Mononuclear cell (primary cell): ENCODE data around the gene PLCH1. TPM values are rescaled to one million over a fixed set of nuclear protein-coding genes. Genes with fewer than 3 reads are reported as not detected.

Source experiments
- H3K27me3 ChIP-seq: 2 replicates; pipeline ENCODE4 v1.6.0; 2011; ENCODE audit warnings: low read length, control low read depth; ENCODE audit not compliant: insufficient read depth
- H3K4me1 ChIP-seq: 2 replicates; pipeline ENCODE4 v1.5.1; 2011; ENCODE audit warnings: mild to moderate bottlenecking, low read length, control low read depth; ENCODE audit not compliant: insufficient read depth
- H3K4me3 ChIP-seq: 2 replicates; pipeline ENCODE4 v1.5.1; 2011; ENCODE audit warnings: mild to moderate bottlenecking, low read length, moderate library complexity
- H3K9me3 ChIP-seq: 2 replicates; pipeline ENCODE4 v1.5.1; 2011; ENCODE audit warnings: low read depth, mild to moderate bottlenecking, control low read depth, low read length
- total RNA-seq: library from RNA; depleted of rRNA; stranded (reverse); fragments of >200 nt; gene quantifications from one replicate; pipeline ENCODE4 v1.2.3, GENCODE V29; 2012

The PLCH1 gene
- total RNA-seq, 1 donor = 0.94 TPM

DNA sequence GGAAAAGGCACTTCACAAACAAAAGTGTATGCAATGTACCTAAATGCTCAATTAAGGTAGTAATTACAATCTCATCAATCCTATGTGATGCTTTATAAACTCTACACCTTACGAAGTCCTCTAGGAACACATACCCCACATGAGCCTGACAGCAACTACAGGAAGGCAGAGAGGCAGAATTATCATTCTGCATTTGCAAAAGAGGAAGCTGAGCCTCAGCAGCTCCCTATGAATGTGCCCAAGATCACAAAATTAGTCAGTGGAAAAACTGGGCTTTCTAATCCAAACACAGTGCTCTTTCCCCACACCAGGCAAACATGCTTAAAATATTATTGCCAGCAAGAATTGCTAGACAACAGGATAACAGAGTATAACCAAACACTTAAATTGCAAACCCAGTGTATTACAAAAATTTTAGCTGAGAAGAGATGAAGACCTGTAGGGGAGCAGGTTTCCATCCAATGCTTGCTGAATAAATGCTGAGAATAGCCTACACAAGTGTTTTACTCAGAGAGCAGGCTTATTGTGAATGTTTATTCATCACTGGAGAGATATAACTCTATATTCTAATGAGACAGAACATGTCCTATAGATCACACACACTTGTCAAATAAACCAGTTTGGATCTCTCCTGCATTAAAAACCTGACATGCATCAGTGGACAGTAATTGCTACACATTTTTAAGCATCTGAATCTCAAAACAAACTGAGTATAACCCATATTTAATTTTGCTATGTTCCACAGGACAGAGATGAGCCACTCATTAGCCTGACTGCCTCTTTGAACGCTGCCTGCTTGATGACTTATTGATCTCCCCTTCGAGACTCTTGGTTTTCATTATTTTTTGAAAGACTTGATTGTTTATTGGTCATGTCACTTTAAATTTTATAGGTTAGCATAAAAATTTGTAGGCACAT lies 62.2 kb downstream of the PLCH1 start:
- H3K9me3 ChIP-seq = no peaks in the 10 kb centered on the region
- H3K27me3 ChIP-seq = no peaks in the 10 kb centered on the region
- no peaks in the 10 kb centered on the region for H3K4me1 ChIP-seq
- H3K4me3 ChIP-seq = no peak overlapping the region

DNA sequence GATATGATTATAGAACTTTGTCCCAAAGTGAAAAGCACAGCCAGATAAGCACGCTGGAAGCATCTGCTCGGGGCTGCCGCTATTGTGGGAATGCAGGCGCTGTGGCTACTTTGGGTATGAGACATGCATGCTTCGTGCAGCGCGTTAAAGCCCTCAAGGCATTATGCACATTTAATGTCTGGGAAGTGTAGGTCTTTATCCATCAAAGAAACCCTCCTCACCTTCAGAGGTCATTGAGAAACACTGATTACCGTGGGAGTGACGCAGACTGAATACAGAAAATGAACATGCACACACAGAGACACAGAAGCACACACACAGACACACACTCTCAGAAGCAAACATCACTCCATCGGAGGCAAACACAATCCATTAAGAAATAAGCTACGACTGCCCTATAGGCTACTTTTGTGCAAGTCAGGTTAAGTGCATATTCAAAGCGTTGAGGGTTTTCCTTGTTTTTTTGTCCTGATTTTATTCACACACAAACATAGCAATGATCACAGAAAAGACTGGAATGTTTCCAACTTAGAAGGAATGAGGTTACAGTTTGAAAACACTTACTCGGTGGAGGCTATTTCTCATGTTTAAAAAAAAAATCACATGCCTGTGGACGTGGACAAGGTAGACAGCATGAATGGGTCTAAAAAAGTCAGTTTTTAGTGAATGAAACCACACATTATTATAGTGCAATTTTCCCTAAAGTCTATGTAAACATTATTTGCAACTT lies 68.5 kb downstream of the PLCH1 start:
- Histone ChIP-seq H3K4me3 (no peak overlapping the region), H3K4me1 (no peaks in the 10 kb centered on the region), H3K9me3 (no peaks in the 10 kb centered on the region), H3K27me3 (no peaks in the 10 kb centered on the region)

DNA sequence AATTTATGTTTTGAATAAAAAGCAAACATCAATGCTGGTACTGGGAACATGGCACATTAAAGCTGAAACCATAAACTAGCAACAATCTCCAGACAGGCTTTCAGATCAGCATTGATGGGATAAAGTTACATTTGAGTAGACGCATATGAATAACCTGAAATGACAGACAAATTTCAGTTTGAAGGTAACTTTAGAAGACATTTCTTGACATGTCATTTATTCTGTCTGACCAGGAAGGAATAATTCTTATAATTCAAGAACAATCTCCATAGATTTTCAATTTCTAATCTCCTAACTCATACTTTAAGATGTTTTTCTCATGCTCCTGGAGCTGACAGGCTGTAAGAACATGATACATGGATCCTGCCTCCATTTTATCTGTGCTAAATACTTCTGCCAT lies 69.8 kb downstream of the PLCH1 start:
- Histone ChIP-seq H3K4me1 (no peaks in the 10 kb centered on the region), H3K9me3 (no peaks in the 10 kb centered on the region), H3K4me3 (no peak overlapping the region), H3K27me3 (no peaks in the 10 kb centered on the region)

DNA sequence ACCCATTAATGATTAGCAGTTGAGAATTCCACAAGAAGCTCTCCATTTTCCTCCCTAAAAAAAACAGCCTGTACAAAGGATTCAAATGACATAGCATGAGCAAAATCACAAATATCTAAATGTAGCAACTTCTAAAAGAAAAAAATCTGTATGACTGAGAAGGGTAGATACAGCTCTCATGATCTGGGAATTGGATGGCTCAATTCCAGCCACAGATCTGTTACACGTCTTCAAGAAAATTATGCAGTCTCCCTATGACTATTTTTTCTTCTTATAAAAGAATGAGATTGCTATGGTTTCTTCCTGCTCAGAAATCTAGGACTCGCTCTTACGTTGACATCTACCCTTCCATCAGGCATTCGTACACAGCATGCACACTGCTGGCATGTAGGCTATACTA lies 71.5 kb downstream of the PLCH1 start:
- H3K27me3 ChIP-seq = no peaks in the 10 kb centered on the region
- no peaks in the 10 kb centered on the region for H3K4me1 ChIP-seq
- H3K4me3 ChIP-seq = no peak overlapping the region
- no peaks in the 10 kb centered on the region for H3K9me3 ChIP-seq

DNA sequence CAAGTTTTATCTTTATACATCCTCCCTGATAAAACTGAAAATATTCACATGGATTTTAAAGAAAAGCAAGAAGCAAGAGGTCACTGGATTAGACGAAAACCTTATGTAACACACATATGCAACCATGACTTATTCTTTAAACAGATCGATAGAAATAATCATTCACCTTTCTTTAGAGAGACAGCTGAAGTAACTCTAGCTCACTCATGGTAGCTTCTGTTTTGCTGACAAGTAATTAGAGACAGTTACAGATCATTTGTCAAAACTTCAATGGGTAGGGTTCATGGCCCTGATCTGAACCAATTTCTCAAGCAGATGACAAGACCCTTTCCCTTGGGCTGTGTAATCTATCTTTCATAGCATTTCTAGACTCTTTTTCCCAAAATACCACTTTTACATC lies 74.5 kb downstream of the PLCH1 start:
- Histone ChIP-seq H3K4me1 (no peaks in the 10 kb centered on the region), H3K27me3 (no peaks in the 10 kb centered on the region), H3K9me3 (no peaks in the 10 kb centered on the region), H3K4me3 (no peak overlapping the region)

DNA sequence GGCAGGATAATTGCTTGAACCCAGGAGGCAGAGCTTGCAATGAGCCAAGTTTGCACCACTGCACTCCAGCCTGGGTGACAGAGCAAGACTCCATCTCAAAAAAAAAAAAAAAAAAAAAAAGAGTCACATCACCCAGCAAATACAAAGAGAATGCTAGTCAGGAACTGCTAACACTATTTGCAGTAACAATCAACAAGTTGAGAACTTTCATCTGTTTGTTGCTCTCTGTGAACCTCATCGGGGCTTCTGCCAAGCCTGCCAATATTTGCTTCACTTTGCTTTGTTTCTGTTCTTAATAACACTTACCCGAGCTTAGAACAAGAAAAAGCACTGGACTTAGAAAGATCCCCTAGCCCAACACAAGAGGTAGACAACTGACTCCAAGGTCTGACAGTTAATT lies 76.9 kb downstream of the PLCH1 start:
- peaks cover 6% of the 10 kb centered on the region for H3K4me1 ChIP-seq
- no peaks in the 10 kb centered on the region for H3K27me3 ChIP-seq
- H3K9me3 ChIP-seq = no peaks in the 10 kb centered on the region
- H3K4me3 ChIP-seq = no peak overlapping the region

DNA sequence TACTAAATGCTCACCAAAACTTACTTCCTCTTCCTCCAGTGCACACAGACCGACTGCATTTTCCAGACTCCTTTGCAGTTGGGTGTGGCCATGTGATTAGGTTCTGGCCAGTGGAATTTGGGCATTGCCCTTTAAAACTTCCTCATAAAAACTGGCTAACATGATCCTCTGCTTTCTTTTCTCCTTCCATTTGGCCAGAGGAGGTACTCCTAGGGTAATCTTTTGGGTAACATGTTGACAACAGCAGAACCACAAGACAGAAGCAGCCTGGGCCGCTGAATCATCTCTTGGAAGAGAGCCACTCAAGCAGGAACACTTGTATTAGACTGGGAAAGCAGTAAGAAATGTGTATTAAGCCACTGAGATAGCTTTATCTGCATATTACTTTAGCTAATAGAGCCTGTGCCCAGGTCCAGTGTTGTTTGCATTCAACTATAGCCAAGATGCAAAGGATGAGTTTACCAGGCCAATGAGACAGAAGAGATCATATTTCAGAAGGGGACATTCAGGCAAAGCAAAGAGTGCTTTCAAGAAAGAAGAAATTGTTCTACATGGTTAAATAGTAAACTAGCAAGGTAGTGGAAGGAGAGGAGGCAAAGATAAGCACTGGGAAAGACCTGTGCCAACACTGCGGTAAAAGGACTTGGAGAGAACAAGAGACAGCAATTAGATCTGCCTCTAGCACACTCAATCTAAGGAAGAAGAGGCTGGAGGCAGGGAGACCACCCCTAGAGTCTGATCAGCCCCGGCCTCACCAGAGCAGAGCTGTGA lies 79.8 kb downstream of the PLCH1 start:
- Histone ChIP-seq H3K4me3 (no peak overlapping the region), H3K27me3 (no peaks in the 10 kb centered on the region), H3K4me1 (peaks cover 6% of the 10 kb centered on the region), H3K9me3 (no peaks in the 10 kb centered on the region)

DNA sequence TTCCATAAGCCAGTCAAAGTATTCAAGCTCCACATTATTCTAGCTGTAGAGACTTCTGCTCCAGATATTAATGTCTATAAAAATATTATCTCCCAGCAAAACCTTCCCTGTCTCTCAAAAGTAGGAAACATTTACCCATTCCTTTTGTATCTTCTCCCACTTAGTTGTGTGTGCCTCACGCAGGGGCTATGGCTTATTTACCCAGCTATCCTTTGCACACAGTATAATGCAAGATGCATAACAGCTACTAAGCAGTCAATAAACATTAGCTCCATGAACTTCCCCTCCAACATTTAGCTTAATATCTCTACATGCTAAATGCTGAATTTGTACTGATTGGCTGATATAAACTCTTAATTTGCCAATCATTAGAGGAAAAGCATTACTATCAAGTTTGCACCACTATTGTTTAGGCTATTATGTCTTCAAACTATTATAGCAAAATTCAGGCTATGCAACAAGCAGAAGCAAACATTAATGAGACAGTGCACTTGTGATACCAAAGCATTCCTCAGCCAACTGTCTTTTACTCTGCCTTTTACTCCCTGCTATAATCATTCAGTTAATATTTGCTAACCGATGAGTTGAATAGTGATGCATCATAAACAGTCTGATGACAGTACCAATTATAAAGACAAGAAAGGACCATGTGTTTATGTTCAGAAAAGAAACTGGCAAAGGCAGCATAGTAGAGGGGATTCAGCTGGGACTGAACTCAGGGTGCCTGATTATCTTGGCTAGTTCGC lies 81.2 kb downstream of the PLCH1 start:
- peaks cover 6% of the 10 kb centered on the region for H3K4me1 ChIP-seq
- no peaks in the 10 kb centered on the region for H3K27me3 ChIP-seq
- no peak overlapping the region for H3K4me3 ChIP-seq
- no peaks in the 10 kb centered on the region for H3K9me3 ChIP-seq

DNA sequence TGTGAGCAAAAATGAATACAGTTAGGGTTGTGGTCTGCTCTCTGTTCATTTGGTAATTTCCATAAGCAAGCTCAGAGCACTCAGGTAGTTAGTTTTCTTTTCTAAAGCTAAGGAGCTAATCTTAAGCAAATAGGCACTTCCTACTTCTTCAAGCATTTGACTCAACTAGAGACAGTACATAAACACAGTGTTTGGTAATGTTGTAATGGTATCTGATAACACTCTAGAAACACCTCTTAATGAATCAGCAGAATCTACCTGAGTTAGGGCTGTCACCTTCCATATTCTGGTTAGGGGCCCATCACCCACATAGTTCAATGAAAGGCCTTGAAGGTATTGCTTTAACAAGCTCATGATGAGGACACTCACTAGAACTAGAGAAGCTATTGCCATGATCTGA lies 83.1 kb downstream of the PLCH1 start:
- H3K4me3 ChIP-seq = no peak overlapping the region
- no peaks in the 10 kb centered on the region for H3K9me3 ChIP-seq
- peaks cover 6% of the 10 kb centered on the region for H3K4me1 ChIP-seq
- no peaks in the 10 kb centered on the region for H3K27me3 ChIP-seq

DNA sequence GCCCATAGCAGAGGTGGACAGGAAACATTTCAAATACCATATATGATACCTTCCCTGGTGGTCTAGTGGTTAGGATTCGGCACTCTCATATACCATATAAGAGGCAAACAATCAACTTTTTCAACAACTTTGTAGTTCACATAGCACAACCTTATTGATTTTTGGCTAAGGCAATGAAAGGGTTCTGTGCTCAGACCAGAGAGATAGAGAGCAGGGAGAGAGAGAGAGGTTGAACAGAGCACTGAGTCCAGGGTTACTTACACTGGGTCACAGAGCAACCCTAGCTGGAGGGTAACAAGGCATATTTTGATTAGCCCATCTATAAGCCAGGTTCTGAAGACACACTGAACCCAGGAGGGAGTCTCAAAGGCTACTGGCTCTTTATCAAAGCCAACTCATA lies 83.8 kb downstream of the PLCH1 start:
- Histone ChIP-seq H3K27me3 (no peaks in the 10 kb centered on the region), H3K9me3 (no peaks in the 10 kb centered on the region), H3K4me3 (no peak overlapping the region), H3K4me1 (peaks cover 6% of the 10 kb centered on the region)

DNA sequence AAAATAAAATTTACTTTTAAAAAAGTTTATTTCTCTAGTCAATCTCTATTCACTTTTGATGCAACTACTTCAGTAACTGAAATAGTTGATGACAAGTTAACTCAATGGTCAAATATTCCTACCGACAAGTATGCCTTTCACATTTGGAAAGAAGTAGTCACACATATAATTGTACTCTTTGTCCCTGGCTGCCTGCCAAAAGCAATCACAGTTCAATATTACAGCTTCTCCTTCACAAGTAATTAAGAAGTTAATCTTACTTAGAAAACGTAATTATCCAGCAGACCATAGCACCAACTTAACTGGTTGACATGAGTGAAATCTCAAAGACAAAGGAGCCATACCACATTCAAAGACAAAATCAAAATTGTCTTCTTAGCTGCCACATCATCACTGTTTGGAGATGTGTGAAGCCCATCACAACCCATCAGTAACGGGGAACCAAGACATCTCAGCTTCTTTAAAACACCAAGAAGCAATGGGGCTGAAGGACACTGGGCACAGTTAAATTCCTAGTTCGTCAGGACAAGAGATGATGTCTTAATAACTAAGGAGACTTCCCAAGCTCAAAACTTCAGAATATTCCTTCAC lies 86.1 kb downstream of the PLCH1 start:
- Histone ChIP-seq H3K4me1 (no peaks in the 10 kb centered on the region), H3K9me3 (no peaks in the 10 kb centered on the region), H3K27me3 (no peaks in the 10 kb centered on the region), H3K4me3 (no peak overlapping the region)

DNA sequence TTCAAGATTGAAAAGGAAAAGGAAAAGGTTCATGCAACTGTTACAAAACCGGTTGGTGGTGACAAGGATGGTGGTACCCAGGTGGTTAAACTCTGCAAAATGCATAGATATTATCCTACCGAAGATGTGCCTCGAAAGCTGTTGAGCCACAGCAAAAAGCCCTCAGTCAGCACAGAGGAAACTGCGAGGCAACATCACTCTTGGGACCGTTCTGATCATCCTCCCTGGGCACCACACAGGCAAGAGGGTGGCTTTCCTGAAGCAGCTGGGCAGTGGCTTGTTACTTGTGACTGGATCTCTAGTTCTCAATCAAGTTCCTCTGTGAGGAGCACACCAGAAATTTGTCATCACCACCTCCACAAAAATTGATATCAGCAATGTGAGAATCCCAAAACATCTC lies 86.9 kb downstream of the PLCH1 start:
- Histone ChIP-seq H3K4me3 (no peak overlapping the region), H3K9me3 (no peaks in the 10 kb centered on the region), H3K27me3 (no peaks in the 10 kb centered on the region), H3K4me1 (no peaks in the 10 kb centered on the region)

DNA sequence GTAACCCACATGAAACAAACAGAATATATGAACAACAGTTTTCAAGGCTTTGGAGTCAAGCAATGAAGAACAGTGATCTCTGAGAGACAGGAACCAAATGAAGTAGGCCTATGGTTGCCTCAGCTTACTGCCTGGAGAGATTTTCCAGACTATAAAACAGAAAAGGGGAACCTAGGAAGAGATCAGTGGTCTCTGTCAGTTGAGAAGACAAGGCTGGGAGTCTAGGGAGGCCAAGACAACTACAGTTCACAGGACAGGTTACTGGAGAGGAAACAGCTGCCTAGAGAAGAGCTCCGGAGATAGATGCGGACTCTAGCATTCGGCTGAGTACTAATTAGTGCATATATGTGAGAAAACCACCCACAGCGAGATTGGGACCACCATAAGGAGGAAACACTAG lies 87.7 kb downstream of the PLCH1 start:
- Histone ChIP-seq H3K4me3 (no peak overlapping the region), H3K4me1 (no peaks in the 10 kb centered on the region), H3K9me3 (no peaks in the 10 kb centered on the region), H3K27me3 (no peaks in the 10 kb centered on the region)

DNA sequence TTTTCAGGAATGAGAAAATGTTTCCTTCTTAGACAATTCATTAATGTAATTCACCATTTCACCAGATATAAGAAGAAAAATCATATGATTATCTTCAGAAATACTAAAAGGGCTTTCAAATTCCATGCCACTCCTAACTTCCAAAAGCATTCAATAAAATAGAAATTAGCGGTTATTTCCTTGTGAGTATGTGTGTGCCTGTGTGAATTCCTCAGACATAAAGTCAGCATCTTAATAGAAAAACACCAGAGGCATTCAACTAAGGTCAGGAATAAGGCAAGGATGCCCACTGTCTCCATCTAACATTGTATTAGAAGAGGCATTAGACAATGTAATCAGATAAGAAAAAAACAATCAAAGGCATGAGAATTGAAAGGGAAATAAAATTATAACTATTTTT lies 88.4 kb downstream of the PLCH1 start:
- no peaks in the 10 kb centered on the region for H3K27me3 ChIP-seq
- no peaks in the 10 kb centered on the region for H3K4me1 ChIP-seq
- H3K4me3 ChIP-seq = no peak overlapping the region
- no peaks in the 10 kb centered on the region for H3K9me3 ChIP-seq
